GM23338 (cell line): ENCODE data around the gene CHD2. TPM values are rescaled to one million over a fixed set of nuclear protein-coding genes. Genes with fewer than 3 reads are reported as not detected.

Experiments used
- ATAC-seq: fragments of 200-7000 bp; cut with Tn5 transposase; 3 replicates; pipeline ENCODE4 v1.9.1; 2020
- DNase-seq: peaks from one replicate; pipeline ENCODE4 v3.0.0-alpha.2; 2015; ENCODE audit warnings: low spot score
- H2AFZ ChIP-seq: fragments of 200-600 bp; sonication (generic); 2 replicates; pipeline ENCODE4 v1.8.0; 2016; ENCODE audit warnings: antibody characterized with exemption, mild to moderate bottlenecking, moderate library complexity
- H3F3A ChIP-seq: fragments of 200-600 bp; sonication (generic); replicated peaks from 2 replicates; pipeline ENCODE4 v1.8.0; 2017; ENCODE audit warnings: antibody characterized with exemption, mixed run types, low read depth
- H3K27ac ChIP-seq: fragments of 200-600 bp; sonication (generic); 2 replicates; pipeline ENCODE4 v1.6.1; 2016; ENCODE audit warnings: low read depth
- H3K27me3 ChIP-seq: fragments of 200-600 bp; sonication (generic); 2 replicates; pipeline ENCODE4 v1.8.0; 2016; ENCODE audit warnings: mild to moderate bottlenecking, mixed run types, moderate library complexity; ENCODE audit not compliant: insufficient read depth
- H3K36me3 ChIP-seq: fragments of 200-600 bp; sonication (generic); 2 replicates; pipeline ENCODE4 v1.8.0; 2016; ENCODE audit warnings: mild to moderate bottlenecking; ENCODE audit not compliant: insufficient read depth
- H3K4me1 ChIP-seq: fragments of 200-600 bp; sonication (generic); 2 replicates; pipeline ENCODE4 v1.8.0; 2016; ENCODE audit warnings: mild to moderate bottlenecking, moderate library complexity; ENCODE audit not compliant: insufficient read depth
- H3K4me2 ChIP-seq: fragments of 200-600 bp; sonication (generic); 2 replicates; pipeline ENCODE4 v1.7.1; 2017; ENCODE audit warnings: mixed run types
- H3K4me3 ChIP-seq: fragments of 200-600 bp; sonication (generic); 2 replicates; pipeline ENCODE4 v1.6.1; 2016; ENCODE audit warnings: mixed run types
- H3K79me2 ChIP-seq: fragments of 200-600 bp; sonication (generic); replicated peaks from 2 replicates; pipeline ENCODE4 v1.8.0; 2017; ENCODE audit warnings: mild to moderate bottlenecking; ENCODE audit not compliant: insufficient read depth
- H3K9me2 ChIP-seq: fragments of 200-600 bp; sonication (generic); 2 replicates; pipeline ENCODE4 v1.8.0; 2017; ENCODE audit not compliant: insufficient read depth
- H4K20me1 ChIP-seq: fragments of 200-600 bp; sonication (generic); replicated peaks from 2 replicates; pipeline ENCODE4 v1.8.0; 2017; ENCODE audit warnings: mild to moderate bottlenecking; ENCODE audit not compliant: insufficient read depth
- H3K27ac Mint-ChIP-seq: 2 replicates; pipeline ENCODE4 v1.8.0; 2020; ENCODE audit warnings: inconsistent platforms, mild to moderate bottlenecking, moderate library complexity, mixed read lengths
- H3K27me3 Mint-ChIP-seq: 3 replicates; pipeline ENCODE4 v1.8.0; 2022; ENCODE audit warnings: low read depth, mild to moderate bottlenecking, moderate library complexity, mixed read lengths, inconsistent platforms; ENCODE audit not compliant: insufficient read depth, poor library complexity
- H3K36me3 Mint-ChIP-seq: 3 replicates; pipeline ENCODE4 v1.8.0; 2021; ENCODE audit warnings: low read depth, mild to moderate bottlenecking, inconsistent platforms, moderate library complexity, mixed read lengths
- H3K4me1 Mint-ChIP-seq: 3 replicates; pipeline ENCODE4 v1.8.0; 2020; ENCODE audit warnings: mild to moderate bottlenecking, inconsistent platforms, mixed read lengths
- H3K4me3 Mint-ChIP-seq: 3 replicates; pipeline ENCODE4 v1.8.0; 2021; ENCODE audit warnings: moderate library complexity, mild to moderate bottlenecking, inconsistent platforms, mixed read lengths
- H3K9me3 Mint-ChIP-seq: 3 replicates; pipeline ENCODE4 v1.8.0; 2020; ENCODE audit warnings: moderate library complexity, mild to moderate bottlenecking, inconsistent platforms, mixed read lengths
- CREB1 ChIP-seq: fragments of 250-450 bp; sonication (Bioruptor Pico); IDR thresholded peaks from 2 replicates; pipeline ENCODE4 v1.5.0; 2020; ENCODE audit warnings: low read depth, mild to moderate bottlenecking, moderate library complexity
- EZH2 ChIP-seq: fragments of 200-600 bp; sonication (generic); IDR thresholded peaks from one replicate; pipeline ENCODE4 v1.8.0; 2017; ENCODE audit warnings: antibody characterized with exemption, mild to moderate bottlenecking, low read depth; ENCODE audit not compliant: unreplicated experiment
- EZH2phosphoT487 ChIP-seq: fragments of 200-600 bp; sonication (generic); IDR thresholded peaks from one replicate; pipeline ENCODE4 v1.8.1; 2018; ENCODE audit warnings: antibody characterized with exemption; ENCODE audit not compliant: unreplicated experiment
- JUNB ChIP-seq: IDR thresholded peaks from one replicate; pipeline ENCODE4 v1.6.1; 2016; ENCODE audit warnings: antibody characterized with exemption; ENCODE audit not compliant: unreplicated experiment
- POLR2AphosphoS5 ChIP-seq: IDR thresholded peaks from 2 replicates; pipeline ENCODE4 v1.6.1; 2016; ENCODE audit warnings: antibody characterized with exemption, low read depth
- ZNF331 ChIP-seq: fragments of 250-450 bp; sonication (Bioruptor Pico); IDR thresholded peaks from 2 replicates; pipeline ENCODE4 v1.5.0; 2020; ENCODE audit warnings: low read depth, mild to moderate bottlenecking, moderate library complexity
- polyA plus RNA-seq: library from polyadenylated mRNA; unstranded; fragments of >200 nt; fragmentation: Nextera tagmentation; extraction: Ambion mirVana; gene quantifications from 2 replicates; pipeline ENCODE4 v1.2.1, GENCODE V29; 2016
- total RNA-seq: library from RNA; depleted of rRNA; stranded (reverse); fragments of >200 nt; shearing (Covaris generic); gene quantifications from 2 replicates; pipeline ENCODE4 v1.2.3, GENCODE V29; 2014
- TF ChIP-seq, protein P1 (sequence below): IDR thresholded peaks from one replicate; pipeline ENCODE4 v1.6.1; 2018; ENCODE audit warnings: antibody characterized with exemption; ENCODE audit not compliant: unreplicated experiment
- TF ChIP-seq, protein P2 (sequence below): IDR thresholded peaks from 2 replicates; pipeline ENCODE4 v1.6.1; 2016; ENCODE audit warnings: antibody characterized with exemption
- TF ChIP-seq, protein P3 (sequence below): fragments of 250-450 bp; sonication (Bioruptor Pico); IDR thresholded peaks from 2 replicates; pipeline ENCODE4 v1.5.0; 2020; ENCODE audit warnings: mild to moderate bottlenecking, moderate library complexity

Gene CHD2
- total and polyA plus RNA-seq, 2 experiments from 2014 or later, result 119 to 130 TPM

DNA sequence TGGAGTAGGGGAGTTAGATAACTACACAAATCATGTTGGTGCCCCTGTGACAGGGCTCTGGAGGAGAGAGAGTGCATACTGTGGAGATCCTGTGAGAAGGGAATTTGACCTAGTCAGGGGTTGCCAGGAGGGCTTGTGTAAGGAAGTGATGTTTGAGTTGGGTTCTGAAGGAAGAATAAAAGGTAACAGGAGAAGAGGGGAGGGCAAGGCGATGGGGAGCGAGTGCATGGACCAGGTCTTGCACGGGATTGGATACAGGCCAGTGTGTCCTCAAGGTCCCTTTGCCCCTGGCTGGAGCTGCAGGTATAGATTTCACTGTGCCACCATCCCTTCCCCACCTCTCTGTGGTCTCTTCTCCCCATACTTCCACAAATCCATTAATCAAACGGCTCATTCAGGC is 105.0 kb downstream of the CHD2 start (continued):
- TF ChIP-seq, protein P1, sequence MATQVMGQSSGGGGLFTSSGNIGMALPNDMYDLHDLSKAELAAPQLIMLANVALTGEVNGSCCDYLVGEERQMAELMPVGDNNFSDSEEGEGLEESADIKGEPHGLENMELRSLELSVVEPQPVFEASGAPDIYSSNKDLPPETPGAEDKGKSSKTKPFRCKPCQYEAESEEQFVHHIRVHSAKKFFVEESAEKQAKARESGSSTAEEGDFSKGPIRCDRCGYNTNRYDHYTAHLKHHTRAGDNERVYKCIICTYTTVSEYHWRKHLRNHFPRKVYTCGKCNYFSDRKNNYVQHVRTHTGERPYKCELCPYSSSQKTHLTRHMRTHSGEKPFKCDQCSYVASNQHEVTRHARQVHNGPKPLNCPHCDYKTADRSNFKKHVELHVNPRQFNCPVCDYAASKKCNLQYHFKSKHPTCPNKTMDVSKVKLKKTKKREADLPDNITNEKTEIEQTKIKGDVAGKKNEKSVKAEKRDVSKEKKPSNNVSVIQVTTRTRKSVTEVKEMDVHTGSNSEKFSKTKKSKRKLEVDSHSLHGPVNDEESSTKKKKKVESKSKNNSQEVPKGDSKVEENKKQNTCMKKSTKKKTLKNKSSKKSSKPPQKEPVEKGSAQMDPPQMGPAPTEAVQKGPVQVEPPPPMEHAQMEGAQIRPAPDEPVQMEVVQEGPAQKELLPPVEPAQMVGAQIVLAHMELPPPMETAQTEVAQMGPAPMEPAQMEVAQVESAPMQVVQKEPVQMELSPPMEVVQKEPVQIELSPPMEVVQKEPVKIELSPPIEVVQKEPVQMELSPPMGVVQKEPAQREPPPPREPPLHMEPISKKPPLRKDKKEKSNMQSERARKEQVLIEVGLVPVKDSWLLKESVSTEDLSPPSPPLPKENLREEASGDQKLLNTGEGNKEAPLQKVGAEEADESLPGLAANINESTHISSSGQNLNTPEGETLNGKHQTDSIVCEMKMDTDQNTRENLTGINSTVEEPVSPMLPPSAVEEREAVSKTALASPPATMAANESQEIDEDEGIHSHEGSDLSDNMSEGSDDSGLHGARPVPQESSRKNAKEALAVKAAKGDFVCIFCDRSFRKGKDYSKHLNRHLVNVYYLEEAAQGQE, result no peak
- TF ChIP-seq EZH2 (no peak), POLR2AphosphoS5 (no peak)

DNA sequence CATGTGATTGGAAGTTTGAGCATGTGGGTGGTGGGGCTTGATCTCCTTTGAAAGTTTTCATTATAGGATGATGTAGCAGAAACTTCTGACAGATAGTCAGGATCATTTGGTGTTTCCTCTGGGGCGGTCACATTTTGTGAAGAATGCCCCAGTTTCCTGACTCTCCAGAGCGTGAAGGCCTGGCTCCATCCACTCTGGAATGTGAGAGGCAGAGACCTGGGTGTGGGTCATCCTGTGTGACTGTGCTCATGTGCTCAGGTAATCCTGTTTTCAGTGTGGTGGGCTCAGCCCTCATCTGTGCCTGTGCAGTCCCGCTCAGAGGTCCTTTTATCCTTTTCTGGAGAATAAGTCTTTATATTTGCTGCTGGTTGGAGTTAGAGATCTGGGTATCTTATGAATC is 107.9 kb downstream of the CHD2 start:
- H4K20me1 ChIP-seq, result peaks cover 9% of the 10 kb centered on the region
- H2AFZ ChIP-seq, result no peak overlapping the region
- H3K79me2 ChIP-seq, result no peaks in the 10 kb centered on the region
- H3K9me2 ChIP-seq, result no peaks in the 10 kb centered on the region
- Mint-ChIP-seq H3K27ac (peak overlapping the region; percentile 20), H3K4me1 (no peaks in the 10 kb centered on the region), H3K27me3 (peaks cover 1% of the 10 kb centered on the region), H3K4me3 (no peak overlapping the region), H3K36me3 (peaks cover 91% of the 10 kb centered on the region), H3K9me3 (no peaks in the 10 kb centered on the region)
- no peaks in the 10 kb centered on the region for H3K27me3 ChIP-seq
- DNase-seq (no peak), ATAC-seq (no peak)
- H3K27ac ChIP-seq, result peak overlapping the region; percentile 58; the same call in 1 of the 2 replicates
- H3K4me1 ChIP-seq, result no peaks in the 10 kb centered on the region
- no peak overlapping the region for H3K4me3 ChIP-seq
- peaks cover 78% of the 10 kb centered on the region for H3K36me3 ChIP-seq
- no peak overlapping the region for H3K4me2 ChIP-seq
- H3F3A ChIP-seq, result no peaks in the 10 kb centered on the region
- TF ChIP-seq, protein P2, sequence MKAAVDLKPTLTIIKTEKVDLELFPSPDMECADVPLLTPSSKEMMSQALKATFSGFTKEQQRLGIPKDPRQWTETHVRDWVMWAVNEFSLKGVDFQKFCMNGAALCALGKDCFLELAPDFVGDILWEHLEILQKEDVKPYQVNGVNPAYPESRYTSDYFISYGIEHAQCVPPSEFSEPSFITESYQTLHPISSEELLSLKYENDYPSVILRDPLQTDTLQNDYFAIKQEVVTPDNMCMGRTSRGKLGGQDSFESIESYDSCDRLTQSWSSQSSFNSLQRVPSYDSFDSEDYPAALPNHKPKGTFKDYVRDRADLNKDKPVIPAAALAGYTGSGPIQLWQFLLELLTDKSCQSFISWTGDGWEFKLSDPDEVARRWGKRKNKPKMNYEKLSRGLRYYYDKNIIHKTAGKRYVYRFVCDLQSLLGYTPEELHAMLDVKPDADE, result no peak
- TF ChIP-seq EZH2 (no peak), ZNF331 (CRISPR knock-in tag) (no peak), CREB1 (CRISPR knock-in tag) (no peak), JUNB (no peak), EZH2phosphoT487 (no peak), POLR2AphosphoS5 (no peak)
- TF ChIP-seq, protein P3, sequence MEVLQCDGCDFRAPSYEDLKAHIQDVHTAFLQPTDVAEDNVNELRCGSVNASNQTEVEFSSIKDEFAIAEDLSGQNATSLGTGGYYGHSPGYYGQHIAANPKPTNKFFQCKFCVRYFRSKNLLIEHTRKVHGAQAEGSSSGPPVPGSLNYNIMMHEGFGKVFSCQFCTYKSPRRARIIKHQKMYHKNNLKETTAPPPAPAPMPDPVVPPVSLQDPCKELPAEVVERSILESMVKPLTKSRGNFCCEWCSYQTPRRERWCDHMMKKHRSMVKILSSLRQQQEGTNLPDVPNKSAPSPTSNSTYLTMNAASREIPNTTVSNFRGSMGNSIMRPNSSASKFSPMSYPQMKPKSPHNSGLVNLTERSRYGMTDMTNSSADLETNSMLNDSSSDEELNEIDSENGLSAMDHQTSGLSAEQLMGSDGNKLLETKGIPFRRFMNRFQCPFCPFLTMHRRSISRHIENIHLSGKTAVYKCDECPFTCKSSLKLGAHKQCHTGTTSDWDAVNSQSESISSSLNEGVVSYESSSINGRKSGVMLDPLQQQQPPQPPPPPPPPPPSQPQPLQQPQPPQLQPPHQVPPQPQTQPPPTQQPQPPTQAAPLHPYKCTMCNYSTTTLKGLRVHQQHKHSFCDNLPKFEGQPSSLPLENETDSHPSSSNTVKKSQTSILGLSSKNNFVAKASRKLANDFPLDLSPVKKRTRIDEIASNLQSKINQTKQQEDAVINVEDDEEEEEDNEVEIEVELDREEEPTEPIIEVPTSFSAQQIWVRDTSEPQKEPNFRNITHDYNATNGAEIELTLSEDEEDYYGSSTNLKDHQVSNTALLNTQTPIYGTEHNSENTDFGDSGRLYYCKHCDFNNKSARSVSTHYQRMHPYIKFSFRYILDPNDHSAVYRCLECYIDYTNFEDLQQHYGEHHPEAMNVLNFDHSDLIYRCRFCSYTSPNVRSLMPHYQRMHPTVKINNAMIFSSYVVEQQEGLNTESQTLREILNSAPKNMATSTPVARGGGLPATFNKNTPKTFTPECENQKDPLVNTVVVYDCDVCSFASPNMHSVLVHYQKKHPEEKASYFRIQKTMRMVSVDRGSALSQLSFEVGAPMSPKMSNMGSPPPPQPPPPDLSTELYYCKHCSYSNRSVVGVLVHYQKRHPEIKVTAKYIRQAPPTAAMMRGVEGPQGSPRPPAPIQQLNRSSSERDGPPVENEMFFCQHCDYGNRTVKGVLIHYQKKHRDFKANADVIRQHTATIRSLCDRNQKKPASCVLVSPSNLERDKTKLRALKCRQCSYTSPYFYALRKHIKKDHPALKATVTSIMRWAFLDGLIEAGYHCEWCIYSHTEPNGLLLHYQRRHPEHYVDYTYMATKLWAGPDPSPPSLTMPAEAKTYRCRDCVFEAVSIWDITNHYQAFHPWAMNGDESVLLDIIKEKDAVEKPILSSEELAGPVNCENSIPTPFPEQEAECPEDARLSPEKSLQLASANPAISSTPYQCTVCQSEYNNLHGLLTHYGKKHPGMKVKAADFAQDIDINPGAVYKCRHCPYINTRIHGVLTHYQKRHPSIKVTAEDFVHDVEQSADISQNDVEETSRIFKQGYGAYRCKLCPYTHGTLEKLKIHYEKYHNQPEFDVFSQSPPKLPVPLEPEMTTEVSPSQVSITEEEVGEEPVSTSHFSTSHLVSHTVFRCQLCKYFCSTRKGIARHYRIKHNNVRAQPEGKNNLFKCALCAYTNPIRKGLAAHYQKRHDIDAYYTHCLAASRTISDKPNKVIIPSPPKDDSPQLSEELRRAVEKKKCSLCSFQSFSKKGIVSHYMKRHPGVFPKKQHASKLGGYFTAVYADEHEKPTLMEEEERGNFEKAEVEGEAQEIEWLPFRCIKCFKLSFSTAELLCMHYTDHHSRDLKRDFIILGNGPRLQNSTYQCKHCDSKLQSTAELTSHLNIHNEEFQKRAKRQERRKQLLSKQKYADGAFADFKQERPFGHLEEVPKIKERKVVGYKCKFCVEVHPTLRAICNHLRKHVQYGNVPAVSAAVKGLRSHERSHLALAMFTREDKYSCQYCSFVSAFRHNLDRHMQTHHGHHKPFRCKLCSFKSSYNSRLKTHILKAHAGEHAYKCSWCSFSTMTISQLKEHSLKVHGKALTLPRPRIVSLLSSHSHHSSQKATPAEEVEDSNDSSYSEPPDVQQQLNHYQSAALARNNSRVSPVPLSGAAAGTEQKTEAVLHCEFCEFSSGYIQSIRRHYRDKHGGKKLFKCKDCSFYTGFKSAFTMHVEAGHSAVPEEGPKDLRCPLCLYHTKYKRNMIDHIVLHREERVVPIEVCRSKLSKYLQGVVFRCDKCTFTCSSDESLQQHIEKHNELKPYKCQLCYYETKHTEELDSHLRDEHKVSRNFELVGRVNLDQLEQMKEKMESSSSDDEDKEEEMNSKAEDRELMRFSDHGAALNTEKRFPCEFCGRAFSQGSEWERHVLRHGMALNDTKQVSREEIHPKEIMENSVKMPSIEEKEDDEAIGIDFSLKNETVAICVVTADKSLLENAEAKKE (CRISPR knock-in tag), result no peak
